Measurements from ENCODE around the gene ZNF665. TPM values are rescaled to one million over a fixed set of nuclear protein-coding genes. Genes with fewer than 3 reads are reported as not detected.
A peak's percentile ranks its signal among the peaks of the same experiment; 100 is the strongest.
"Not testable (repeated sequence)": the region's sequence is repeated elsewhere in the genome, so short reads cannot be mapped to it uniquely, and the experiment has no call there.

Gene ZNF665
- total and polyA plus RNA-seq, 8 donors = 0.72 to 9.5 (median 2.0) TPM

GRCh38 chr19:53193535-53194222, 521 bp upstream of the ZNF665 start:
- H3K27ac ChIP-seq = peak overlapping the region in 3 of 5 donors; percentile 80 to 84 (median 83)

GRCh38 chr19:53190253-53190652, 2.9 kb downstream of the ZNF665 start:
- Histone ChIP-seq H3K27me3 (no peaks in the 10 kb centered on the region), H3K36me3 (peaks cover 0 to 17% (median 14%) of the 10 kb centered on the region in 4 donors), H3K4me3 (no peak overlapping the region), H3K27ac (no peak overlapping the region), H3K4me1 (peaks cover under 1 to 18% (median 14%) of the 10 kb centered on the region in 4 donors), H3K9me3 (peaks cover 0 to 10% (median 0%) of the 10 kb centered on the region in 4 donors)
- 63 to 93% (median 89%) methylated on average over 3 of the region's 3 CpGs for WGBS, 5 donors
- TF ChIP-seq POLR2AphosphoS5 (IDR thresholded peaks at IDR 0.05) (no peak), POLR2A (IDR thresholded peaks at IDR 0.05) (no peak), EP300 (IDR thresholded peaks at IDR 0.05) (no peak), CTCF (IDR thresholded peaks at IDR 0.05) (no peak)
- intact Hi-C loops (cut with DNase I; ENCODE audit: low total_unique reads) = loop anchor here (10.0 kb wide), 4 partner anchors 145 to 555 kb away; partner anchors contain the start of genes ZNF525 and ZNF845
- DNase-seq = no peak

More at GRCh38 chr19:53193535-53194222, 521 bp upstream of the ZNF665 start:
- Histone ChIP-seq H3K36me3 (peaks cover 0 to 24% (median 15%) of the 10 kb centered on the region in 4 donors), H3K27me3 (no peaks in the 10 kb centered on the region), H3K4me1 (peaks cover 4 to 35% (median 26%) of the 10 kb centered on the region in 4 donors), H3K4me3 (peak overlapping the region; percentile 63 to 81 (median 71)), H3K9me3 (peaks cover 0 to 22% (median 4%) of the 10 kb centered on the region in 4 donors)
- no peak for TF ChIP-seq CTCF (IDR thresholded peaks at IDR 0.05)
- TF ChIP-seq EP300 (IDR thresholded peaks at IDR 0.05) = no peak
- TF ChIP-seq POLR2A (IDR thresholded peaks at IDR 0.05) = no peak
- no peak for TF ChIP-seq POLR2AphosphoS5 (IDR thresholded peaks at IDR 0.05)
- DNase-seq = peak in 1 of 2 donors; percentile 2
- intact Hi-C loops (cut with DNase I; ENCODE audit: low total_unique reads) = loop anchor here (10.0 kb wide), 4 partner anchors 141 to 551 kb away; partner anchors contain the start of genes ZNF525 and ZNF845
- 56 to 66% (median 58%) methylated on average over 12 of the region's 12 CpGs for WGBS, 5 donors

GRCh38 chr19:53189691-53190198, 3.4 kb downstream of the ZNF665 start:
- intact Hi-C loops (cut with DNase I; ENCODE audit: low total_unique reads) = loop anchor here (10.0 kb wide), 4 partner anchors 145 to 555 kb away; partner anchors contain the start of genes ZNF525 and ZNF845
- H3K27ac ChIP-seq = not testable (repeated sequence)

GRCh38 chr19:53185155-53185882, 7.8 kb downstream of the ZNF665 start:
- H3K27me3 ChIP-seq; intact Hi-C loops (cut with DNase I; ENCODE audit: low total_unique reads); H3K4me3 ChIP-seq; DNase-seq; H3K27ac ChIP-seq; H3K4me1 ChIP-seq: not testable (repeated sequence)
- peaks cover 0 to 19% (median 6%) of the 10 kb centered on the region in 4 donors for H3K9me3 ChIP-seq
- 86 to 94% (median 88%) methylated on average over 5 to 15 of the region's 19 CpGs for WGBS, 5 donors
- H3K36me3 ChIP-seq = peaks cover 0 to 45% (median 36%) of the 10 kb centered on the region in 4 donors

More at GRCh38 chr19:53189691-53190198, 3.4 kb downstream of the ZNF665 start:
- DNase-seq, H3K9me3 ChIP-seq, H3K27me3 ChIP-seq, H3K4me3 ChIP-seq: not testable (repeated sequence)
- WGBS, 5 donors = 80 to 90% (median 89%) methylated on average over 4 to 12 of the region's 16 CpGs
- peaks cover 0 to 17% (median 14%) of the 10 kb centered on the region in 4 donors for H3K36me3 ChIP-seq
- H3K4me1 ChIP-seq = peaks cover 0 to 17% (median 13%) of the 10 kb centered on the region in 4 donors

GRCh38 chr19:53183146-53183764, 9.9 kb downstream of the ZNF665 start:
- Histone ChIP-seq H3K27ac (no peak overlapping the region), H3K4me3 (no peak overlapping the region), H3K27me3 (no peaks in the 10 kb centered on the region), H3K4me1 (no peaks in the 10 kb centered on the region), H3K36me3 (peaks cover 0 to 62% (median 46%) of the 10 kb centered on the region in 4 donors), H3K9me3 (peaks cover 0 to 29% (median 14%) of the 10 kb centered on the region in 4 donors)
- no peak for DNase-seq
- intact Hi-C loops (cut with DNase I; ENCODE audit: low total_unique reads) = no loop called here
- TF ChIP-seq POLR2A (IDR thresholded peaks at IDR 0.05) = no peak
- no peak for TF ChIP-seq CTCF (IDR thresholded peaks at IDR 0.05)
- no peak for TF ChIP-seq POLR2AphosphoS5 (IDR thresholded peaks at IDR 0.05)
- TF ChIP-seq EP300 (IDR thresholded peaks at IDR 0.05) = no peak
- WGBS, 5 donors = 75 to 84% (median 80%) methylated on average over 6 of the region's 6 CpGs
